ENCODE results near the gene CLCA1. TPM values are rescaled to one million over a fixed set of nuclear protein-coding genes. Genes with fewer than 3 reads are reported as not detected.

CLCA1 gene
- total RNA-seq, 2 experiments from 2014 or later, result not detected

Other genes with a start within 250 kb of the CLCA1 start
- gene ODF2L, start 72.6 kb upstream of the CLCA1 start, total RNA-seq, result 10 to 100 TPM; 18.8 to 27.3 TPM
- gene CLCA2, start 44.8 kb upstream of the CLCA1 start, total RNA-seq, result not detected
- not detected for gene CLCA4, start 78.2 kb downstream of the CLCA1 start, total RNA-seq
- gene SH3GLB1, start 235.6 kb downstream of the CLCA1 start, total RNA-seq, result 10 to 100 TPM; 58.0 to 64.5 TPM